ENCODE measurements around the gene TNNI3K.

The TNNI3K gene

DNA sequence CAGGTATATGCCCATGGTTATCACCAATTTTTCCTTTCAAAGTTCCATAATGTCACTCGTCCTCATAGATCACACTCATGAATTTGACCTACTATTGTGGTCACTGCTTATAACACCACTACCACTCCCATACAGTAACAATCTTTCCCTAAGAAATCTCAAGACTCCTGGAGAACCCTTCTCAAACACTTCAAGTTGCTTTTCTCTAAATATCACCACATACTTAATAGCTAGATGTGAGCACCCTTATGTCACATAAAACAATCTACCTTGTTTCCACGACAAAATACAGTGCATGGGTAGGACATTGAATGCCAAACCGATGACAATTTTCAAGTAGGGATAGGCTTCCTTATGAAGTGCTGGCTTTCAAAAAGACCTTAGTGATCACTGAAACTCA is 172.7 kb downstream of the TNNI3K start:
- no peaks in the 10 kb centered on the region for H3K9me3 ChIP-seq (ENCODE audit: control insufficient read depth, insufficient read depth, low read length)
- no peaks in the 10 kb centered on the region for H4K20me1 ChIP-seq (ENCODE audit: control insufficient read depth, insufficient read depth, low read depth, low read length)
- no peak overlapping the region for H3K4me3 ChIP-seq (ENCODE audit: low read length)
- H3K27me3 ChIP-seq (ENCODE audit: control insufficient read depth, low read length) = no peaks in the 10 kb centered on the region
- H3F3A ChIP-seq (ENCODE audit: control insufficient read depth, insufficient read depth) = no peaks in the 10 kb centered on the region
- no peak overlapping the region for H3K4me2 ChIP-seq (ENCODE audit: low read length)
- no peaks in the 10 kb centered on the region for H3K4me1 ChIP-seq (ENCODE audit: control insufficient read depth, low read length)
- H3K36me3 ChIP-seq (ENCODE audit: control insufficient read depth, low read length) = no peaks in the 10 kb centered on the region
- TF ChIP-seq, protein P1, sequence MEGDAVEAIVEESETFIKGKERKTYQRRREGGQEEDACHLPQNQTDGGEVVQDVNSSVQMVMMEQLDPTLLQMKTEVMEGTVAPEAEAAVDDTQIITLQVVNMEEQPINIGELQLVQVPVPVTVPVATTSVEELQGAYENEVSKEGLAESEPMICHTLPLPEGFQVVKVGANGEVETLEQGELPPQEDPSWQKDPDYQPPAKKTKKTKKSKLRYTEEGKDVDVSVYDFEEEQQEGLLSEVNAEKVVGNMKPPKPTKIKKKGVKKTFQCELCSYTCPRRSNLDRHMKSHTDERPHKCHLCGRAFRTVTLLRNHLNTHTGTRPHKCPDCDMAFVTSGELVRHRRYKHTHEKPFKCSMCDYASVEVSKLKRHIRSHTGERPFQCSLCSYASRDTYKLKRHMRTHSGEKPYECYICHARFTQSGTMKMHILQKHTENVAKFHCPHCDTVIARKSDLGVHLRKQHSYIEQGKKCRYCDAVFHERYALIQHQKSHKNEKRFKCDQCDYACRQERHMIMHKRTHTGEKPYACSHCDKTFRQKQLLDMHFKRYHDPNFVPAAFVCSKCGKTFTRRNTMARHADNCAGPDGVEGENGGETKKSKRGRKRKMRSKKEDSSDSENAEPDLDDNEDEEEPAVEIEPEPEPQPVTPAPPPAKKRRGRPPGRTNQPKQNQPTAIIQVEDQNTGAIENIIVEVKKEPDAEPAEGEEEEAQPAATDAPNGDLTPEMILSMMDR (IDR thresholded peaks at IDR 0.05; ENCODE audit: low read depth, low read length, poor library complexity, severe bottlenecking) = no peak
- TF ChIP-seq EZH2phosphoT487 (IDR thresholded peaks at IDR 0.05; ENCODE audit: borderline replicate concordance, low read length) = no peak
- H3K79me2 ChIP-seq (ENCODE audit: control insufficient read depth, low read length) = no peaks in the 10 kb centered on the region
- H3K9me2 ChIP-seq (replicated peaks; ENCODE audit: control insufficient read depth, low read length) = no peaks in the 10 kb centered on the region
- H3K27ac ChIP-seq (ENCODE audit: low read depth, low read length) = no peak overlapping the region

DNA sequence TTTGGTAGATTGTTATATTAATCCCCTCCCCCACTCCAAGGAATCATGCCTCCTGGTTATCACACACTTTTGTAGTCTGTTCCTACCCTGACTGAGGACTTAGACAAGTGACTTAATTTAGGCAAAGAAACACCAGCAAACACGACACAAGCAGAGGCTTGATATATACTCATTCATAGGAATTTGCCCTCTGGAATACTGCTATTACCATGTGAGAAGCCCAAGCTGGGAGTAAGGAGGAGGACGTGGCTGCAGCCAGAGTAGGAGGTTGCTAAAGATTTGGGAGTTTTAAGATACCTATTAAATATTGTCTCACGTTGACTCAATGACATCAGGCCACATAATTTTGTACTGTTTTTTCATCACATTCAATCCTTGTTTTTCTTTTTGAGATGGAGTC is 177.1 kb downstream of the TNNI3K start:
- Histone ChIP-seq H3K9me3 (ENCODE audit: control insufficient read depth, insufficient read depth, low read length) (no peaks in the 10 kb centered on the region), H3K4me1 (ENCODE audit: control insufficient read depth, low read length) (no peaks in the 10 kb centered on the region), H3F3A (ENCODE audit: control insufficient read depth, insufficient read depth) (no peaks in the 10 kb centered on the region), H3K27ac (ENCODE audit: low read depth, low read length) (no peak overlapping the region), H3K36me3 (ENCODE audit: control insufficient read depth, low read length) (no peaks in the 10 kb centered on the region), H3K4me3 (ENCODE audit: low read length) (no peak overlapping the region), H3K27me3 (ENCODE audit: control insufficient read depth, low read length) (no peaks in the 10 kb centered on the region), H4K20me1 (ENCODE audit: control insufficient read depth, insufficient read depth, low read depth, low read length) (no peaks in the 10 kb centered on the region), H3K79me2 (ENCODE audit: control insufficient read depth, low read length) (no peaks in the 10 kb centered on the region), H3K4me2 (ENCODE audit: low read length) (no peak overlapping the region), H3K9me2 (replicated peaks; ENCODE audit: control insufficient read depth, low read length) (no peaks in the 10 kb centered on the region)
- no peak for TF ChIP-seq EZH2phosphoT487 (IDR thresholded peaks at IDR 0.05; ENCODE audit: borderline replicate concordance, low read length)
- TF ChIP-seq, protein P1 (IDR thresholded peaks at IDR 0.05; ENCODE audit: low read depth, low read length, poor library complexity, severe bottlenecking) = no peak

DNA sequence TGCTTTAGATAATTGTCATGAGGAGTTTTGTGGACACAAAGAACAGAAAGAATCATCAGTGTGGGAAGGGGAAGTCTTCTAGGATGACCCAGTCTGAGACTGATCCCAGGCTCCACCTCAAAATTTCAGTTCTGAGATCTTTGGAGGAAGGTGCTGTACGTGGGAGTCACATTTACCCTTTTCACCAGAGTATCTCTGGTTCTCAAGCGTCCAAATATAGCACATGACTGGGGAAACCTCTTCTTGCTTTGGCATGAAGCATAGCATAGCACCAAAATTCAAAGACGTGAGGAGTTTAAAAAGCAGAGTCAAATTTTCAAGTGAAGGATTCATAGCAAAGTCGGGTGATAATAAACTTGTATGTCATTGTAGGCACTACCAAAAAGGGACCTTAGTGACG is 180.7 kb downstream of the TNNI3K start:
- H3K4me1 ChIP-seq (ENCODE audit: control insufficient read depth, low read length) = no peaks in the 10 kb centered on the region
- no peak overlapping the region for H3K4me3 ChIP-seq (ENCODE audit: low read length)
- H3K9me2 ChIP-seq (replicated peaks; ENCODE audit: control insufficient read depth, low read length) = no peaks in the 10 kb centered on the region
- no peaks in the 10 kb centered on the region for H4K20me1 ChIP-seq (ENCODE audit: control insufficient read depth, insufficient read depth, low read depth, low read length)
- no peaks in the 10 kb centered on the region for H3K79me2 ChIP-seq (ENCODE audit: control insufficient read depth, low read length)
- H3K9me3 ChIP-seq (ENCODE audit: control insufficient read depth, insufficient read depth, low read length) = no peaks in the 10 kb centered on the region
- H3K27me3 ChIP-seq (ENCODE audit: control insufficient read depth, low read length) = no peaks in the 10 kb centered on the region
- no peak for TF ChIP-seq EZH2phosphoT487 (IDR thresholded peaks at IDR 0.05; ENCODE audit: borderline replicate concordance, low read length)
- TF ChIP-seq, protein P1 (IDR thresholded peaks at IDR 0.05; ENCODE audit: low read depth, low read length, poor library complexity, severe bottlenecking) = no peak
- H3K27ac ChIP-seq (ENCODE audit: low read depth, low read length) = no peak overlapping the region
- H3F3A ChIP-seq (ENCODE audit: control insufficient read depth, insufficient read depth) = no peaks in the 10 kb centered on the region
- no peak overlapping the region for H3K4me2 ChIP-seq (ENCODE audit: low read length)
- no peaks in the 10 kb centered on the region for H3K36me3 ChIP-seq (ENCODE audit: control insufficient read depth, low read length)

DNA sequence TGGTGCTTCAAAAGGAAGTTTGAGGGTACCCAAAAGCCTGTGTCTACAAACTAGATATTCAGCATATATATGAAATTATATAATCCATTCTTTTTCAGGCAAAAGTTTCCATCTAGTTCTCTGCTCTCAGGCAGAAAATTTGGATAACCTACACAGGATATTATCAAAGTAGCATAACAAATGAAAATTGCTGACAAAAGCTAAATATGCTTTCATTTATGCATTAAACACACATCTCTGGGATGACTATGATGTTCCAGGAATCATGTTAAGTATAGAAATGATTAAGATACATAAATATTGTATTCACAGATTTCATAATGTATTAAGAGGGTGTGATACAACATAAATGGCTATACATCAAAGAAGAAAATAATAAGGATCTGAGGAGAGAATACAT is 184.4 kb downstream of the TNNI3K start:
- Histone ChIP-seq H3K9me3 (ENCODE audit: control insufficient read depth, insufficient read depth, low read length) (no peaks in the 10 kb centered on the region), H3K4me3 (ENCODE audit: low read length) (no peak overlapping the region), H3K36me3 (ENCODE audit: control insufficient read depth, low read length) (no peaks in the 10 kb centered on the region), H3K4me2 (ENCODE audit: low read length) (no peak overlapping the region), H3K27me3 (ENCODE audit: control insufficient read depth, low read length) (no peaks in the 10 kb centered on the region), H3F3A (ENCODE audit: control insufficient read depth, insufficient read depth) (no peaks in the 10 kb centered on the region), H3K79me2 (ENCODE audit: control insufficient read depth, low read length) (no peaks in the 10 kb centered on the region), H3K27ac (ENCODE audit: low read depth, low read length) (no peak overlapping the region), H3K9me2 (replicated peaks; ENCODE audit: control insufficient read depth, low read length) (no peaks in the 10 kb centered on the region), H3K4me1 (ENCODE audit: control insufficient read depth, low read length) (no peaks in the 10 kb centered on the region), H4K20me1 (ENCODE audit: control insufficient read depth, insufficient read depth, low read depth, low read length) (no peaks in the 10 kb centered on the region)
- TF ChIP-seq, protein P1 (IDR thresholded peaks at IDR 0.05; ENCODE audit: low read depth, low read length, poor library complexity, severe bottlenecking) = no peak
- no peak for TF ChIP-seq EZH2phosphoT487 (IDR thresholded peaks at IDR 0.05; ENCODE audit: borderline replicate concordance, low read length)

All from DOHH2 (cell line).